Suprapubic skin (tissue), 4 donors: Measurements from ENCODE around the gene AURKA.

Experiments used
- CTCF ChIP-seq, 2 donors: fragments of 200-600 bp in 1 of 2; fragments of 450-650 bp in 1 of 2; sonication (generic) in 1 of 2; IDR thresholded peaks; one replicate each; pipeline ENCODE4 v1.5.1; 2016 to 2019; ENCODE audit warnings: antibody characterized with exemption in 2 of 2, mild to moderate bottlenecking in 1 of 2, moderate library complexity in 1 of 2
- EP300 ChIP-seq: sonication (generic); formaldehyde crosslinking; IDR thresholded peaks from one replicate; pipeline ENCODE4 v1.6.1; 2017; ENCODE audit warnings: antibody characterized with exemption
- POLR2A ChIP-seq, 2 donors: fragments of 450-650 bp; IDR thresholded peaks; one replicate each; pipeline ENCODE4 v1.6.1; 2017; ENCODE audit warnings: antibody characterized with exemption in 2 of 2, mild to moderate bottlenecking in 2 of 2, moderate library complexity in 2 of 2
- POLR2AphosphoS5 ChIP-seq, 3 donors: sonication (generic); formaldehyde crosslinking; IDR thresholded peaks; one replicate each; pipeline ENCODE4 v1.6.1; 2017; ENCODE audit warnings: antibody characterized with exemption in 3 of 3

- no peak for TF ChIP-seq POLR2A (IDR thresholded peaks at IDR 0.05)
- no peak for TF ChIP-seq CTCF (IDR thresholded peaks at IDR 0.05)
- no peak for TF ChIP-seq POLR2AphosphoS5 (IDR thresholded peaks at IDR 0.05)
- no peak for TF ChIP-seq EP300
Observed at GRCh38 chr20:56388882-56389281, 3.1 kb downstream of the AURKA start.
